ENCODE data around the gene PRUNE2. TPM values are rescaled to one million over a fixed set of nuclear protein-coding genes. Genes with fewer than 3 reads are reported as not detected.

Gene PRUNE2
- total and polyA plus RNA-seq, 12 donors: 1.9 to 68.0 (median 11.2) TPM

GRCh38 chr9:76798527-76798926, 107.4 kb downstream of the PRUNE2 start:
- DNase-seq: no peak
- intact Hi-C loops (cut with DNase I): no loop called here
- H3K36me3 ChIP-seq (replicated peaks in 1 of 2): no peaks in the 10 kb centered on the region
- H3K4me1 ChIP-seq (replicated peaks in 1 of 2): no peaks in the 10 kb centered on the region
- no peak overlapping the region for H3K4me3 ChIP-seq
- TF ChIP-seq POLR2A (IDR thresholded peaks at IDR 0.05) (no peak), CTCF (IDR thresholded peaks at IDR 0.05) (no peak)
- H3K9me3 ChIP-seq (replicated peaks in 1 of 3): no peaks in the 10 kb centered on the region
- 68 to 81% (median 72%) methylated on average over 2 of the region's 2 CpGs for WGBS, 4 donors
- no peak overlapping the region for H3K27ac ChIP-seq
- H3K27me3 ChIP-seq: no peaks in the 10 kb centered on the region

GRCh38 chr9:76796296-76796695, 109.6 kb downstream of the PRUNE2 start:
- Histone ChIP-seq H3K9me3 (replicated peaks in 1 of 3) (no peaks in the 10 kb centered on the region), H3K4me1 (replicated peaks in 1 of 2) (no peaks in the 10 kb centered on the region), H3K27me3 (no peaks in the 10 kb centered on the region), H3K36me3 (replicated peaks in 1 of 2) (no peaks in the 10 kb centered on the region), H3K4me3 (no peak overlapping the region), H3K27ac (no peak overlapping the region)
- DNase-seq: no peak
- TF ChIP-seq POLR2A (IDR thresholded peaks at IDR 0.05) (no peak), CTCF (IDR thresholded peaks at IDR 0.05) (no peak)
- intact Hi-C loops (cut with DNase I): no loop called here
- 71 to 81% (median 79%) methylated on average over 5 of the region's 5 CpGs for WGBS, 4 donors

- Histone ChIP-seq H3K27me3 (no peaks in the 10 kb centered on the region), H3K4me3 (no peak overlapping the region), H3K36me3 (replicated peaks in 1 of 2) (no peaks in the 10 kb centered on the region), H3K4me1 (replicated peaks in 1 of 2) (no peaks in the 10 kb centered on the region), H3K9me3 (replicated peaks in 1 of 3) (no peaks in the 10 kb centered on the region), H3K27ac (no peak overlapping the region)
- 88 to 92% (median 91%) methylated on average over 15 of the region's 15 CpGs for WGBS, 4 donors
- TF ChIP-seq CTCF (IDR thresholded peaks at IDR 0.05) (no peak), POLR2A (IDR thresholded peaks at IDR 0.05) (no peak)
- intact Hi-C loops (cut with DNase I): no loop called here
- no peak for DNase-seq
Measured at GRCh38 chr9:76793784-76794431, 112.0 kb downstream of the PRUNE2 start.

- Histone ChIP-seq H3K4me3 (no peak overlapping the region), H3K9me3 (replicated peaks in 1 of 3) (no peaks in the 10 kb centered on the region), H3K36me3 (replicated peaks in 1 of 2) (no peaks in the 10 kb centered on the region), H3K27ac (no peak overlapping the region), H3K27me3 (no peaks in the 10 kb centered on the region), H3K4me1 (replicated peaks in 1 of 2) (no peaks in the 10 kb centered on the region)
- no peak for TF ChIP-seq CTCF (IDR thresholded peaks at IDR 0.05)
- no peak for TF ChIP-seq POLR2A (IDR thresholded peaks at IDR 0.05)
- 82 to 100% (median 94%) methylated on average over 1 of the region's 1 CpG for WGBS, 4 donors
- intact Hi-C loops (cut with DNase I): no loop called here
- no peak for DNase-seq
Measured at GRCh38 chr9:76789840-76790239, 116.1 kb downstream of the PRUNE2 start.

Measured in adrenal gland (tissue), 12 donors.